GM12878 (cell line): ENCODE measurements around the gene UCKL1.

Experiments used
- CHD4 ChIP-seq: fragments of 200-600 bp; sonication (generic); IDR thresholded peaks from 2 replicates; pipeline ENCODE4 v1.6.1; 2016; ENCODE audit warnings: mild to moderate bottlenecking
- CTCF ChIP-seq, 3 experiments: IDR thresholded peaks in 2 of 3; conservative IDR thresholded peaks in 1 of 3; 2 replicates each; pipeline ENCODE4 v1.5.1; 2011; ENCODE audit warnings: low read depth in 3 of 3, low read length in 3 of 3, mild to moderate bottlenecking in 3 of 3, control low read depth in 2 of 3, moderate library complexity in 2 of 3, inconsistent platforms in 1 of 3, mixed read lengths in 1 of 3; ENCODE audit not compliant: control insufficient read depth in 2 of 3, insufficient read depth in 1 of 3; ENCODE audit errors: extremely low read depth in 1 of 3
- HDAC6 ChIP-seq: fragments of 200-600 bp; sonication (generic); IDR thresholded peaks from one replicate; pipeline ENCODE4 v1.8.0; 2017; ENCODE audit warnings: antibody characterized with exemption; ENCODE audit not compliant: unreplicated experiment
- MAX ChIP-seq: IDR thresholded peaks from 2 replicates; pipeline ENCODE4 v1.6.1; 2012; ENCODE audit warnings: low read depth, low read length, improper control_type of control experiment
- MEF2B ChIP-seq: fragments of 450-650 bp; IDR thresholded peaks from 2 replicates; pipeline ENCODE4 v1.6.1; 2018; ENCODE audit warnings: mild to moderate bottlenecking, moderate library complexity; ENCODE audit not compliant: partially characterized antibody, poor library complexity, severe bottlenecking
- MYC ChIP-seq: IDR thresholded peaks from 2 replicates; pipeline ENCODE4 v1.6.1; 2011; ENCODE audit warnings: mild to moderate bottlenecking, low read length, moderate library complexity, inconsistent platforms; ENCODE audit not compliant: insufficient read depth, insufficient replicate concordance, insufficient read length, severe bottlenecking
- POLR2A ChIP-seq: IDR thresholded peaks from 2 replicates; pipeline ENCODE4 v1.6.1; 2011; ENCODE audit warnings: low read depth, mild to moderate bottlenecking, low read length

GRCh38 chr20:63969838-63970713, 13.9 kb upstream of the UCKL1 start, which contains the start of gene ZNF512B:
- TF ChIP-seq CHD4 (no peak), MEF2B (no peak), MAX (no peak), CTCF (IDR thresholded peaks at IDR 0.05 in 2 of 3, conservative IDR thresholded peaks at IDR 0.05 in 1 of 3; ENCODE audit: control insufficient read depth in 2 of 3, extremely low read depth in 1 of 3, insufficient read depth in 1 of 3, low read depth in 3 of 3, low read length in 3 of 3) (no peak), HDAC6 (no peak), MYC (no peak), POLR2A (peak; percentile 49)
